ENCODE measurements around the gene SETD1B.

Gene SETD1B

GRCh38 chr12:121830134-121830533, 26.3 kb downstream of the SETD1B start:
- Histone ChIP-seq H3K27me3 (ENCODE audit: control insufficient read depth, insufficient read depth, low read length) (no peaks in the 10 kb centered on the region), H3K4me1 (ENCODE audit: control insufficient read depth, insufficient read depth, low read length) (no peaks in the 10 kb centered on the region), H3K36me3 (ENCODE audit: control insufficient read depth, insufficient read depth, low read length) (peaks cover 36% of the 10 kb centered on the region)

GRCh38 chr12:121830588-121831265, 26.9 kb downstream of the SETD1B start:
- Histone ChIP-seq H3K36me3 (ENCODE audit: control insufficient read depth, insufficient read depth, low read length) (peaks cover 36% of the 10 kb centered on the region), H3K27ac (ENCODE audit: low read depth, low read length) (no peak overlapping the region)

More at GRCh38 chr12:121830134-121830533, 26.3 kb downstream of the SETD1B start:
- Histone ChIP-seq H3K9ac (ENCODE audit: low read length) (no peak overlapping the region), H3K4me3 (ENCODE audit: low read length) (no peak overlapping the region), H3K27ac (ENCODE audit: low read depth, low read length) (no peak overlapping the region)

GRCh38 chr12:121831571-121832245, 27.9 kb downstream of the SETD1B start:
- Histone ChIP-seq H3K27me3 (ENCODE audit: control insufficient read depth, insufficient read depth, low read length) (no peaks in the 10 kb centered on the region), H3K27ac (ENCODE audit: low read depth, low read length) (no peak overlapping the region), H3K4me1 (ENCODE audit: control insufficient read depth, insufficient read depth, low read length) (no peaks in the 10 kb centered on the region), H3K36me3 (ENCODE audit: control insufficient read depth, insufficient read depth, low read length) (peaks cover 32% of the 10 kb centered on the region), H3K4me3 (ENCODE audit: low read length) (no peak overlapping the region), H3K9ac (ENCODE audit: low read length) (no peak overlapping the region)

More at GRCh38 chr12:121830588-121831265, 26.9 kb downstream of the SETD1B start:
- Histone ChIP-seq H3K4me1 (ENCODE audit: control insufficient read depth, insufficient read depth, low read length) (no peaks in the 10 kb centered on the region), H3K4me3 (ENCODE audit: low read length) (no peak overlapping the region), H3K9ac (ENCODE audit: low read length) (no peak overlapping the region), H3K27me3 (ENCODE audit: control insufficient read depth, insufficient read depth, low read length) (no peaks in the 10 kb centered on the region)

- no peak overlapping the region for H3K27ac ChIP-seq (ENCODE audit: low read depth, low read length)
- H3K36me3 ChIP-seq (ENCODE audit: control insufficient read depth, insufficient read depth, low read length), result no peaks in the 10 kb centered on the region
- H3K9ac ChIP-seq (ENCODE audit: low read length), result no peak overlapping the region
- H3K4me3 ChIP-seq (ENCODE audit: low read length), result no peak overlapping the region
- no peaks in the 10 kb centered on the region for H3K27me3 ChIP-seq (ENCODE audit: control insufficient read depth, insufficient read depth, low read length)
- peaks cover 3% of the 10 kb centered on the region for H3K4me1 ChIP-seq (ENCODE audit: control insufficient read depth, insufficient read depth, low read length)
These were observed 33.9 kb downstream of the SETD1B start for GRCh38 chr12:121837680-121838079.

GRCh38 chr12:121838126-121838525, 34.3 kb downstream of the SETD1B start:
- H3K4me3 ChIP-seq (ENCODE audit: low read length), result no peak overlapping the region

GRCh38 chr12:121839106-121839992, 35.5 kb downstream of the SETD1B start:
- no peaks in the 10 kb centered on the region for H3K27me3 ChIP-seq (ENCODE audit: control insufficient read depth, insufficient read depth, low read length)
- peak overlapping the region; percentile 73 for H3K27ac ChIP-seq (ENCODE audit: low read depth, low read length)

More at GRCh38 chr12:121838126-121838525, 34.3 kb downstream of the SETD1B start:
- no peaks in the 10 kb centered on the region for H3K36me3 ChIP-seq (ENCODE audit: control insufficient read depth, insufficient read depth, low read length)
- H3K9ac ChIP-seq (ENCODE audit: low read length), result no peak overlapping the region
- no peak overlapping the region for H3K27ac ChIP-seq (ENCODE audit: low read depth, low read length)
- peaks cover 3% of the 10 kb centered on the region for H3K4me1 ChIP-seq (ENCODE audit: control insufficient read depth, insufficient read depth, low read length)
- no peaks in the 10 kb centered on the region for H3K27me3 ChIP-seq (ENCODE audit: control insufficient read depth, insufficient read depth, low read length)

GRCh38 chr12:121839993-121840761, 36.4 kb downstream of the SETD1B start:
- Histone ChIP-seq H3K9ac (ENCODE audit: low read length) (peak overlapping the region; percentile 77), H3K4me3 (ENCODE audit: low read length) (peak overlapping the region; percentile 96), H3K36me3 (ENCODE audit: control insufficient read depth, insufficient read depth, low read length) (no peaks in the 10 kb centered on the region), H3K27ac (ENCODE audit: low read depth, low read length) (peak overlapping the region; percentile 73), H3K4me1 (ENCODE audit: control insufficient read depth, insufficient read depth, low read length) (peaks cover 3% of the 10 kb centered on the region), H3K27me3 (ENCODE audit: control insufficient read depth, insufficient read depth, low read length) (no peaks in the 10 kb centered on the region)

More at GRCh38 chr12:121839106-121839992, 35.5 kb downstream of the SETD1B start:
- Histone ChIP-seq H3K4me1 (ENCODE audit: control insufficient read depth, insufficient read depth, low read length) (peaks cover 3% of the 10 kb centered on the region), H3K36me3 (ENCODE audit: control insufficient read depth, insufficient read depth, low read length) (no peaks in the 10 kb centered on the region), H3K4me3 (ENCODE audit: low read length) (peak overlapping the region; percentile 96), H3K9ac (ENCODE audit: low read length) (peak overlapping the region; percentile 77)

- no peak overlapping the region for H3K4me3 ChIP-seq (ENCODE audit: low read length)
These were observed 39.6 kb downstream of the SETD1B start for GRCh38 chr12:121843236-121843982.

GRCh38 chr12:121845701-121846100, 41.9 kb downstream of the SETD1B start:
- no peaks in the 10 kb centered on the region for H3K27me3 ChIP-seq (ENCODE audit: control insufficient read depth, insufficient read depth, low read length)
- no peaks in the 10 kb centered on the region for H3K4me1 ChIP-seq (ENCODE audit: control insufficient read depth, insufficient read depth, low read length)
- H3K9ac ChIP-seq (ENCODE audit: low read length), result no peak overlapping the region
- H3K36me3 ChIP-seq (ENCODE audit: control insufficient read depth, insufficient read depth, low read length), result no peaks in the 10 kb centered on the region
- H3K27ac ChIP-seq (ENCODE audit: low read depth, low read length), result no peak overlapping the region
- H3K4me3 ChIP-seq (ENCODE audit: low read length), result no peak overlapping the region

More at GRCh38 chr12:121843236-121843982, 39.6 kb downstream of the SETD1B start:
- peaks cover 3% of the 10 kb centered on the region for H3K4me1 ChIP-seq (ENCODE audit: control insufficient read depth, insufficient read depth, low read length)
- H3K27ac ChIP-seq (ENCODE audit: low read depth, low read length), result no peak overlapping the region
- H3K9ac ChIP-seq (ENCODE audit: low read length), result no peak overlapping the region
- no peaks in the 10 kb centered on the region for H3K36me3 ChIP-seq (ENCODE audit: control insufficient read depth, insufficient read depth, low read length)
- H3K27me3 ChIP-seq (ENCODE audit: control insufficient read depth, insufficient read depth, low read length), result no peaks in the 10 kb centered on the region

GRCh38 chr12:121849211-121849610, 45.4 kb downstream of the SETD1B start:
- Histone ChIP-seq H3K27ac (ENCODE audit: low read depth, low read length) (no peak overlapping the region), H3K27me3 (ENCODE audit: control insufficient read depth, insufficient read depth, low read length) (no peaks in the 10 kb centered on the region), H3K4me1 (ENCODE audit: control insufficient read depth, insufficient read depth, low read length) (no peaks in the 10 kb centered on the region), H3K4me3 (ENCODE audit: low read length) (no peak overlapping the region), H3K9ac (ENCODE audit: low read length) (no peak overlapping the region), H3K36me3 (ENCODE audit: control insufficient read depth, insufficient read depth, low read length) (no peaks in the 10 kb centered on the region)

- Histone ChIP-seq H3K27me3 (ENCODE audit: control insufficient read depth, insufficient read depth, low read length) (no peaks in the 10 kb centered on the region), H3K27ac (ENCODE audit: low read depth, low read length) (no peak overlapping the region), H3K36me3 (ENCODE audit: control insufficient read depth, insufficient read depth, low read length) (no peaks in the 10 kb centered on the region), H3K9ac (ENCODE audit: low read length) (no peak overlapping the region), H3K4me3 (ENCODE audit: low read length) (no peak overlapping the region), H3K4me1 (ENCODE audit: control insufficient read depth, insufficient read depth, low read length) (no peaks in the 10 kb centered on the region)
These were observed 45.9 kb downstream of the SETD1B start for GRCh38 chr12:121849665-121850064.

Measured in rectal smooth muscle tissue (tissue), 1 donor.